Measurements from ENCODE around the gene NCSTN.

Gene NCSTN

GRCh38 chr1:160325252-160325651 lies 17.9 kb upstream of the NCSTN start:
- TF ChIP-seq EZH2phosphoT487 (conservative IDR thresholded peaks at IDR 0.05; ENCODE audit: low read length), result no peak
- no peak for TF ChIP-seq CTCF (IDR thresholded peaks at IDR 0.05; ENCODE audit: insufficient read depth, low read length, poor library complexity, severe bottlenecking)
- H4K20me1 ChIP-seq (ENCODE audit: low read depth, low read length), result no peaks in the 10 kb centered on the region
- H3F3A ChIP-seq (ENCODE audit: insufficient read depth), result peaks cover 7% of the 10 kb centered on the region; the same call in 1 of the 2 replicates
- H3K9ac ChIP-seq (ENCODE audit: low read length), result no peak overlapping the region
- no peaks in the 10 kb centered on the region for H3K27me3 ChIP-seq (ENCODE audit: low read length)
- no peak overlapping the region for H2AFZ ChIP-seq (ENCODE audit: low read depth, low read length, severe bottlenecking)
- H3K36me3 ChIP-seq (ENCODE audit: low read length), result peaks cover 46% of the 10 kb centered on the region
- no peak overlapping the region for H3K4me2 ChIP-seq (ENCODE audit: low read depth, low read length, poor library complexity, severe bottlenecking)
- H3K4me3 ChIP-seq (ENCODE audit: insufficient read depth, low read length, poor library complexity, severe bottlenecking), result no peak overlapping the region
- no peaks in the 10 kb centered on the region for H3K9me3 ChIP-seq (ENCODE audit: insufficient read depth, low read length)
- peaks cover 5% of the 10 kb centered on the region; the same call in 1 of the 2 replicates for H3K79me2 ChIP-seq (ENCODE audit: insufficient read depth, low read length)
- H3K27ac ChIP-seq (ENCODE audit: low read depth, low read length), result no peak overlapping the region
- no peaks in the 10 kb centered on the region for H3K9me2 ChIP-seq (replicated peaks; ENCODE audit: insufficient read depth, low read length)

- no peaks in the 10 kb centered on the region for H3K27me3 ChIP-seq (ENCODE audit: low read length)
- H3K9ac ChIP-seq (ENCODE audit: low read length), result no peak overlapping the region
- H3F3A ChIP-seq (ENCODE audit: insufficient read depth), result peaks cover 7% of the 10 kb centered on the region; the same call in 1 of the 2 replicates
- peaks cover 5% of the 10 kb centered on the region; the same call in 1 of the 2 replicates for H3K79me2 ChIP-seq (ENCODE audit: insufficient read depth, low read length)
- no peak overlapping the region for H3K4me2 ChIP-seq (ENCODE audit: low read depth, low read length, poor library complexity, severe bottlenecking)
- no peak overlapping the region for H3K4me3 ChIP-seq (ENCODE audit: insufficient read depth, low read length, poor library complexity, severe bottlenecking)
- H4K20me1 ChIP-seq (ENCODE audit: low read depth, low read length), result no peaks in the 10 kb centered on the region
- peaks cover 54% of the 10 kb centered on the region for H3K36me3 ChIP-seq (ENCODE audit: low read length)
- H3K9me3 ChIP-seq (ENCODE audit: insufficient read depth, low read length), result no peaks in the 10 kb centered on the region
- no peak overlapping the region for H3K27ac ChIP-seq (ENCODE audit: low read depth, low read length)
- H3K9me2 ChIP-seq (replicated peaks; ENCODE audit: insufficient read depth, low read length), result no peaks in the 10 kb centered on the region
- no peak overlapping the region for H2AFZ ChIP-seq (ENCODE audit: low read depth, low read length, severe bottlenecking)
- TF ChIP-seq CTCF (IDR thresholded peaks at IDR 0.05; ENCODE audit: insufficient read depth, low read length, poor library complexity, severe bottlenecking) (no peak), EZH2phosphoT487 (conservative IDR thresholded peaks at IDR 0.05; ENCODE audit: low read length) (no peak)
Measured at GRCh38 chr1:160326418-160326817, 16.8 kb upstream of the NCSTN start.

GRCh38 chr1:160328184-160328583 lies 15.0 kb upstream of the NCSTN start:
- Histone ChIP-seq H3K27ac (ENCODE audit: low read depth, low read length) (no peak overlapping the region), H3F3A (ENCODE audit: insufficient read depth) (no peaks in the 10 kb centered on the region), H3K9me3 (ENCODE audit: insufficient read depth, low read length) (no peaks in the 10 kb centered on the region), H2AFZ (ENCODE audit: low read depth, low read length, severe bottlenecking) (no peak overlapping the region), H3K27me3 (ENCODE audit: low read length) (no peaks in the 10 kb centered on the region), H3K9me2 (replicated peaks; ENCODE audit: insufficient read depth, low read length) (no peaks in the 10 kb centered on the region), H3K36me3 (ENCODE audit: low read length) (peaks cover 56% of the 10 kb centered on the region), H4K20me1 (ENCODE audit: low read depth, low read length) (no peaks in the 10 kb centered on the region), H3K79me2 (ENCODE audit: insufficient read depth, low read length) (no peaks in the 10 kb centered on the region; the same call in 1 of the 2 replicates), H3K4me2 (ENCODE audit: low read depth, low read length, poor library complexity, severe bottlenecking) (no peak overlapping the region), H3K4me3 (ENCODE audit: insufficient read depth, low read length, poor library complexity, severe bottlenecking) (no peak overlapping the region), H3K9ac (ENCODE audit: low read length) (no peak overlapping the region)
- no peak for TF ChIP-seq EZH2phosphoT487 (conservative IDR thresholded peaks at IDR 0.05; ENCODE audit: low read length)
- TF ChIP-seq CTCF (IDR thresholded peaks at IDR 0.05; ENCODE audit: insufficient read depth, low read length, poor library complexity, severe bottlenecking), result no peak
